SK-N-SH (cell line): ENCODE measurements around the gene ST6GALNAC6.
"Not testable (repeated sequence)": the region's sequence is repeated elsewhere in the genome, so short reads cannot be mapped to it uniquely, and the experiment has no call there.

Experiments used
- CTCF ChIP-seq: fragments of 200-600 bp; sonication (generic); IDR thresholded peaks from 2 replicates; pipeline ENCODE4 v1.6.1; 2017; ENCODE audit warnings: antibody characterized with exemption, mild to moderate bottlenecking, moderate library complexity
- TAF1 ChIP-seq: IDR thresholded peaks from 2 replicates; pipeline ENCODE4 v1.6.1; 2012; ENCODE audit warnings: low read depth, mild to moderate bottlenecking, low read length, moderate library complexity, borderline replicate concordance

- TF ChIP-seq CTCF, TAF1: not testable (repeated sequence)
These were observed 29.3 kb downstream of the ST6GALNAC6 start for GRCh38 chr9:127870153-127870491.
